Embryonic facial prominence (tissue), 1 donor: ENCODE data around the gene RCVRN.

Experiments
- DNase-seq: peaks from one replicate; pipeline ENCODE4 v3.0.0-alpha.2; 2016; ENCODE audit errors: extremely low spot score

The RCVRN gene

GRCh38 chr17:9850151-9850550, 54.9 kb downstream of the RCVRN start:
- DNase-seq = no peak
